ENCODE data around the gene IKBKG.

DNA sequence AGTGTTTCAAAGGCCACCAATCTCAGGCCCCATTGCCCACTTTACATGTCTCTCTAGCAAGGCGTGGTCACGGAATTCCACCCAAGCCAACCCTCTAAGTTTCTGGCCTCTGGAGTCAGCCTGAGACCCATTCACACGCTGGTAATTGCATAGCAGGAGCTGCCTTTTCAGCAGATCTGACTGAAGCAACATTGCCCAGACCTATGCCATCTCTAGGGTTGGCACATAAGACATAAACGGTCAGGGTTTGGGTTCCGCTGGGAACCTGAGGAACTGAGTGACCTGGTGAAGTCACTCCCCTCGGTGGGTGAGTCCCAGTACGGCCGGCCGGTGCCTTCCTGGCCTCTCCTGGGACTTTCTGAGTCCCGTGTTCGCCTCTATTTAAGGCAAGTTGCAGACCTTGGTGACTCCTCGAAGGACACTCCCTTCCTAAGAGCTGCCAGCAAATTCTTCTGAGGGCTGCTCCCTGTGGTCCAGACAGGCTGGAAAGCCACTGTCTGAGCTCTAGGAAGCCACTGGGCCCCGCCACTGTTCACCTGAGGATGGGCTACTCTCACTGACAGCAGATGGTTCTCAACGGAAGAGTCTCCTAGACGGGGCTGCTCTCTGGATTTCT is 53.4 kb downstream of the IKBKG start:
- no peak for TF ChIP-seq EZH2 (IDR thresholded peaks at IDR 0.05; ENCODE audit: low read length)
- TF ChIP-seq, protein P1, sequence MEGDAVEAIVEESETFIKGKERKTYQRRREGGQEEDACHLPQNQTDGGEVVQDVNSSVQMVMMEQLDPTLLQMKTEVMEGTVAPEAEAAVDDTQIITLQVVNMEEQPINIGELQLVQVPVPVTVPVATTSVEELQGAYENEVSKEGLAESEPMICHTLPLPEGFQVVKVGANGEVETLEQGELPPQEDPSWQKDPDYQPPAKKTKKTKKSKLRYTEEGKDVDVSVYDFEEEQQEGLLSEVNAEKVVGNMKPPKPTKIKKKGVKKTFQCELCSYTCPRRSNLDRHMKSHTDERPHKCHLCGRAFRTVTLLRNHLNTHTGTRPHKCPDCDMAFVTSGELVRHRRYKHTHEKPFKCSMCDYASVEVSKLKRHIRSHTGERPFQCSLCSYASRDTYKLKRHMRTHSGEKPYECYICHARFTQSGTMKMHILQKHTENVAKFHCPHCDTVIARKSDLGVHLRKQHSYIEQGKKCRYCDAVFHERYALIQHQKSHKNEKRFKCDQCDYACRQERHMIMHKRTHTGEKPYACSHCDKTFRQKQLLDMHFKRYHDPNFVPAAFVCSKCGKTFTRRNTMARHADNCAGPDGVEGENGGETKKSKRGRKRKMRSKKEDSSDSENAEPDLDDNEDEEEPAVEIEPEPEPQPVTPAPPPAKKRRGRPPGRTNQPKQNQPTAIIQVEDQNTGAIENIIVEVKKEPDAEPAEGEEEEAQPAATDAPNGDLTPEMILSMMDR (optimal IDR thresholded peaks at IDR 0.05 in 1 of 3, IDR thresholded peaks at IDR 0.05 in 1 of 3, conservative IDR thresholded peaks at IDR 0.05 in 1 of 3; ENCODE audit: extremely low read depth in 1 of 3, insufficient read depth in 2 of 3, low read length in 3 of 3): no peak
